HG02943 (cell line): Measurements from ENCODE around the gene SORCS2.

Source experiments
- ATAC-seq: cut with Tn5 transposase; IDR thresholded peaks from one replicate; pipeline ENCODE4 v1.9.1; 2021; ENCODE audit warnings: mild to moderate bottlenecking, low read depth, moderate library complexity; ENCODE audit not compliant: unreplicated experiment

SORCS2 gene

DNA sequence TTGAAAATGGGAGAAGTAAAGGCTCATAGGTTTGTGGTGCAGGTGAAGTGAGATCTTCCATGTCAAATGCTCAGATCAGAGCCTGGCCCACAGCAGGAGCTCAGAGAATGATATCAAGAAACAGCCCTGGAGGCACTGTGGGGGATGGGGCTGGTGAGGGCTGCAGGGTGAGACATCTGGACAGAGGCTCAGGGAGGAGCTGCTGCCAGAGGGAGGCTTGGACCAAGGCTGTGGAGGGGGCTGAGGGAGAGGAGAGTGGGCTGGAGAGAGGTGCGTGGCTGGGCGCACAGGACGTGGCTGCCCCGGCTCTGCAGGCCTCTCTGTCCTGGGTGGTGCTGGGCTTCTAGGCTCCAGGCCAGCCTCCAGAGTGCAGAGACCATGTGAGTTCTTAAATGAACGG, 5.6 kb downstream of the SORCS2 start:
- ATAC-seq: no peak

DNA sequence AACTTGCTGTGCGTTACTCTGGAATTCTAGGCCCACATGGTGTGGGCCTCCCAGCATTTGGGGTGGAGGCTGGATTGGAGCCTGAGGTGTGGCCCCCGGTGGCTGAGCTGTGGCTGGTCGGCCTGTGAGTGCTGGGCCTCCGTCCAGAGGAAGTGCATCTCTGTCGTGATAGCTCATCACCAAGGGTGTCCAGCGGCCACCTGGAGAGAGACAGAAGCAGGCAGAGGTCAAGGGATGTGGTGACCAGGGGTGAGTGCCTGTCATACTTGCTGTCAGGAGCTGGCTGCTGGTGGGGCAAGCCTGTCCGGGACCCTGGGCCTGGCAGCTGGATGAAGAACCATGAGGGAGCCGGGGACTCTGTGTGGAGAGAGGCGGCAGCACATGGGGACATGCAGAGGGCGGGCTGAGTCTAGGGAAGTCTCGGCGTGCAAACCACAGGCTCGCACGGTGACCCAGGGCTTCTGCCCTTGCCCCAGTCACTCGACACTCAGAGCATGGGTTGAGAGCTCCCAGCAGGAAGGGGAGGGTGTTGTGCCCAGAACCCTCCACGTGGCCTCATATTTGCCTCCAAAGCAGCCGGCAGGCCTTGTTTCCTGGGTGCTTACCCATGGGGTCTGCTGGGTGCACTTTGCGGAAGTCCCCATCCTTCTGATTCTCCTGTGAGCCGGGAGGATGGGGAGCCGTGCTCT, 6.2 kb downstream of the SORCS2 start:
- ATAC-seq: no peak

GRCh38 chr4:7199129-7199725, 6.9 kb downstream of the SORCS2 start:
- ATAC-seq: no peak

DNA sequence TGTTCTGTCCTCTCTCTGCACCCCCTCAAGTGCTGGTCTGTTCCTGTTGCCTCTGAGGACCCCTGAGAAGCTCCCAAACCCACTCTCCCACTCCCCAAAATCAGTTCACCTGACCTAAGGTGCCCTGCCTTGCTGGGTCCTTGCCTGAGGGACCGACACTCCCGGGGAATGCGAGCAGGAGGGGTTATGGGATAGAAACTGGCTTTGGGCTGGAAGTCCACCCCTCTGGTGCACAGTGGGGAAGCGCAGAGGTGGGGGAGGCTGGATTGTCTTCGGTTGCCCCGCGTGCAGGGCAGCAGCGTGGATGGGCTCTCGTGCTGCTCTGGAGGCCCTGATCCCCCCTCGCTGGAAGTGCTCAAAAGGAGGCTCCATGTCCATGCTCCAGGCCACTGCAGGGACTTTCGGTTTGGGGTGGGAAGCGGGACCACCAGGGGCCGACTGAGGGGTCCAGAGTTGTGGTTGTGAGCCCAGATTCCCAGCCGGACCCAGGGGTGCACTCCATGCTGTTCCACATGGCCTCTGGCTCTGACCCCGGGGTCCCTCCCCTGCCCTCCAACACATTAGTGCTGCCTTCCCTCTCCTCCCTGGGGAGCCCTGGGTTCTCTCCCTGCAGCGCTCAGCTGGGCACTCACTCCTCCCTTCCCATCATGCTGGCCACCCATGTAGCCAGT, 7.6 kb downstream of the SORCS2 start:
- no peak for ATAC-seq

DNA sequence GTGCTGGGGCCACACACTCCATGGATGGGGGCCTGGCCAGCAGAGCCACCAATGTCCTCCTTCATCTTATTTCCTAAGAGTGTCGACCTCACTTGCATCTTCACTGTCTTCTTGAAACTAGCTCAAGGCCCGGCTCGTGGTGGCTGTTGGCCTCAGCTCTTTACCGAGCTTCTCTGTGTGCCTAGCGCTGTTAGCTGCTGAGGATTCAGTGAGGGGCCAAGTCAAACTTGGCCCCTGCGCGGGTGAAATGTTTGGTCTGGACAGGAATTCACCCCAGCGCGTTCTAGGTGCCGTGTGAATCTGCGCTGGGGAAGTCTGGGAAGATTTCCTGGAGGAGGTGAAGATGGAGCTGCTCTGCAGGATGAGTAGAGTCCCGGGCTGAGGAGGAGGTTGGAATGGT, 8.5 kb downstream of the SORCS2 start:
- no peak for ATAC-seq

- no peak for ATAC-seq
Observed at GRCh38 chr4:7201420-7202305, 9.3 kb downstream of the SORCS2 start.

DNA sequence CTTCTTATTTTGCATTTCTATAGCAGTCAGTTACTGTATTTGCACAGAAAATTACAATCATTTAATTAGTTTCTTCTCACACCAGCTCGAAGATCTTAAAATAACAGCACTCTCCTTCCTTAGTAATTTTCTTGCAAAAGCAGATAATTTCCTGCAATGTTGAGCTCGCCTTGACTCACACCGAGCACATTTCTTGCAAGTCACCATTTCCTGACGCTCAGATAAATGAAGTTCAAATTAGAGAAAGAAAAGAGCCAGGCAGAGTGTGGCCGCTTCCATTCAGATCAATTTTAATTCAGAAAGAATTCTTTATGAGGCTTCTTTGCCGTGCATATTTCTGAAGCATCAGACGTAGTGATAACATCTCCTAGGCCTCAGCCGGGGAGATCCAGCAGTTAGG, 10.1 kb downstream of the SORCS2 start:
- ATAC-seq: no peak

DNA sequence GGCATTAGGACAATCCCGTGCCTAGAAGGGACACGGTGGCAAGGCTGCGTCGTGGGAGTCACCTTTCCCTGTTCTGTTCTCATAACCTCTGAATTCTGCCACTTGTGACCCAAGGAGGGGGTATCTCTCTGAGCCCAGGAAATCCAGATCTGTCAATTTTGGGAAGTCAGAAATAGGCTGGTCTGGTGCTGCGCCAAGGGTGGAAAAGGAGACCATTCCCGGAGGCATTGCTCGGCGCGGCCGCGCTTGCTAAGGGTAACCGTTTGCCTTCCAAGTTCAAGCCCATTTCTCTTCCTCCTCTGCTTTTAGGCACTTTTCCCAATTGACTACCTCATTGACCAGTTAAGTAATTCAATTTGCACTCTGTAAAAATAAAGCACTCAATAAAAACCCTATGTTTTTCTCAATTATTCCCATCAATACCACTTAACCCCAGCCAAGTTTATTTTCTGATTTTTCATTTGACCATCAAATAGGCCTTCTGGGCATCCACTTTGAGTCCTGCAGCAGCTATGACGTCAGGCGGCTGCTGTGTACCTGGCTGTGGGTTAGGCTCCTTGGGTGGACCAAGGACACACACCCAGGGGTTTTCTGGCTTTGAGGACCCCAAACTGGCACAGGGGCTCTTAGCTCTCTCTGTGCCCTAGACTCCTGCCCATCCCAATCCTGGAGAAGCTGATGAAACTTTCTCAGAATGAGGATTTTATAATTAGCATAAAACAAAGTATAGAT, 12.5 kb downstream of the SORCS2 start:
- no peak for ATAC-seq

GRCh38 chr4:7206385-7206784, 14.0 kb downstream of the SORCS2 start:
- ATAC-seq: no peak

- ATAC-seq: no peak
Observed at GRCh38 chr4:7206911-7207567, 14.7 kb downstream of the SORCS2 start.

DNA sequence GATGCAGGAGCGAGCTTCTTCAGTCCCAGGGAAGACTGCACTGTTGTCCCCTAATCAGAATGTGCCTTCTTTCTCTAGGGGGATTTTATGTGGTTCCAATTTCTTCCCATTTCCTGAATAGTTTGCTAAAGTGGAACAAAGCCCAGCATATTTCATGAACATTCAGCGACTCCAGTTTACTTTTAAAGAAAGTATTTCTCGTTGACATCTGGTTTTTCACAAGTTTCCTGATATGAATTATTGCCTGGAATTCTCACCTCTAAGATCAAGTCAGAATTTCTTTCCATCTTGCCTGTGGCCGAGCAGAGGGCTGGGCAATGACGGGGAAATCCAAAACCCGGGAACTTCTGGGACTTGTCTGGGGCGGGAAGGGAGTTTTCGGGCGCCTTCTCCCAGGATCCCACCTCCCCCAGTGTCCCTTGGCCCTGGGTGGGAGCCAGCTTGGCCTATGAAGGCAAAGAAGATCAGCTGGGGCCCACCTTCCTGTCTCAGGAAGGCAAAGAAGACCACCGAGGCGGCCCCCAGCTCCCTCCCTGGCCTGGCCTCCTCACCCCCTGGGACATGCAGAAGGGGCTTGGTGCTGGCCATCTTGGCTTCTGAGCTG, 15.4 kb downstream of the SORCS2 start:
- no peak for ATAC-seq

DNA sequence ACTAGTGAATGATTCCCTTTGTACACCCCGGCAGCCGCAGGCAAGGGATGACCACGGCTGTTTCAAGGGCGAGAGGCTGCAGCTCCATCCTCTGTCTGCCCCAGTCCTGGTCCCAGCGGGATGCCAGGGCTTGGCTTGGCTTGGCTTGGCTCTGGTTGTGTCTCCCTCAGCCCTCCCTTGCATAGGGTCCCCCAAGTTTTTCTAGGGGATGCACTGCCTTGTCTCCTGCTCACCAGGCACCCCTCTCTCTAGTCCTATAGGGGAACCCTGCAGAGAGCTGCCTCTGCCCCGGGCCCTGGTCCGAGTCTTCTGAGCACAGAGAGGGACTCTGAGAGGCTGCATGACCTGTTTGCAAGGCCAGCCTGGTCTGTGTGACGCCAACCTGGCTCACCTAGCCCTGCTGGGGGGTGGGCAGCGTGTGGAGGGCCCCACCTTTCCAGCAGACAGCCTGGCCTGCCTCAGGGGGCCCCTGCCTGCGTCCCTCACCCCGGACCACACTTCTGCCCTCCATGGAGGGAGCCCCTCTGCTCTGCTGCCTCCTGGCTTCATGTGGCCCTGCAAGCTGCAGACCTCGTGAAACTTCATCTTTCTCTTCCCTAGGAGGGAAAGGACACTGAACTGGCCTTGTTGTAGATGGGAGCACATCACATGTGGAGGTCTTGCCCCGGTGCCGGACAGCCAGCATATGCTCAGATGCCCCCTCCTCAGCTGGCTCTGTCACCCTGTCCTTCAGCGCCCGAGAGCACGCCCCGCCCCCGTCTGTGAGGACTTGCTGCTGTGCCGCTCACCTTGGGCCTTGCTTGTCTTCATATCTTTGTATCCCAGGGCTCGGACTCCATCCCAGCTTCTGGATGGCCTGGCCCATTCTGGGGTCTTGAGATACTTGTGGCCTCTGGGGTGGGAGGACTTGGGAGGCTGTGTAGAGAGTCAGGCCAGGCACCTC, 16.4 kb downstream of the SORCS2 start:
- ATAC-seq: no peak

DNA sequence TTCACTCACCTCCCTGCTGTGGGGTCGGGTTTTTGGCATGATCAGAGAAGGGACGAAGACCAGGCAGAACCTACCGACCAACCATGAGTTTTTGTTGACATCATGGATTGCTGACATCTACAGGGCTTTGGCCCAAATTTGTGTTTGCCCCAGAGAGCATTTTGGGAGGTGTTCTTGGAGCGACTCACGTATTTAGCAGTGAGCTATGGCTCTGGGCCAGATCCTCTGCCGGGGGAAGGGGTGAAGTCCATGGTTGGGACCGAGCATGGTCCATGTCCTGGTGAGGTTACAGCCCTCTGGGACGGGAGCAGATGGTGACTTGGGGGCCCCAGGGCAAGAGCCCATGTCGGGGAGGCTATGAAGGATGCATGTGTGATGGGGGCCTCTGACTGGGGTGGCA, 17.4 kb downstream of the SORCS2 start:
- no peak for ATAC-seq

DNA sequence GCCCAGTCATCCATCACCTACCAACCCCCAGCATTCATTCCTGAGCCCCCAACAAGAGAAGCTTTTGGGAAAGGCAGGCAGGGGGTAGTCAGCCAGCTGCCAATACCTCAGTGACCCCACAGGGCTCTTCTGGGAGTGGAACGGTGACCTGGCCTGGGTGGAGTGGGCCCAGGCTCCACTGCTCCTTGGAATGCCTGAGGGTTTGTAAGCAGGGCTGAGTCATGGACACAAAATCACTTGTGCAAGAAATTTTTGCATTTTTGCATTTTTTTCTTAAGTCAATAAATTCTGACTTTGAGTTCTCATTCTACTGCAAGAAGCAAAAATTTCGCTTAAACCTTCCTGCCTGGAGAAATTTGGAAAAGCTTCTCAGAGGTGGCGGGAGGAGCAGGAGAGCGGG, 18.5 kb downstream of the SORCS2 start:
- ATAC-seq: no peak

DNA sequence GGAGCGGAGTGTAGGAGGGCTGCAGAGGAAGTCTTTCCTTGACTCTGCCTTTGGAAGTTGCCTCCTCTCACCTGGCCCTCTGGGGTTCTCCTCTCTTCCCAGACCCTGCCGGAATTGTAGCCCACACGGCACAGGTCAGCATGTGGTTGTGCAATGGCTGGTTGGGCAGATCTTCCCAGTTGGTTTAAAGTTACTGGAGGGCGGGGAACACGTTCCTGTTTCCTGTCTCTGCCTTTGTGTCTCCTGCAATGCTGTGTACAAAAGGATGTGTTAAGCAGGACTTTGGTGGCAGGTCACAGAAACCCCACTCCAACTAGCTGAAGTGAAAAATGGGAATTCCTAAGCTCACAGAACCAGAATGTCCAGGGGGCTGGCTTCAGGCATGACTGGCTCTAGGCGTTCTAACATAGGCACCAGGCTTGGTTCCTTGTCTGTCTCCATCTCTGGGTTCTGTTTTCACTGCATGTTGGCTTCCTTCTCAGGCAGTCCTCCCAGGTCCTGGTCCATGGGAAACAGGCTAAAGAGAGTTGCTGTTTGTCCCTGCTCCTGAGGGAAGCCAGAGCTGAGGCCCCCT, 19.9 kb downstream of the SORCS2 start:
- ATAC-seq: no peak

GRCh38 chr4:7212921-7213320, 20.6 kb downstream of the SORCS2 start:
- ATAC-seq: no peak

DNA sequence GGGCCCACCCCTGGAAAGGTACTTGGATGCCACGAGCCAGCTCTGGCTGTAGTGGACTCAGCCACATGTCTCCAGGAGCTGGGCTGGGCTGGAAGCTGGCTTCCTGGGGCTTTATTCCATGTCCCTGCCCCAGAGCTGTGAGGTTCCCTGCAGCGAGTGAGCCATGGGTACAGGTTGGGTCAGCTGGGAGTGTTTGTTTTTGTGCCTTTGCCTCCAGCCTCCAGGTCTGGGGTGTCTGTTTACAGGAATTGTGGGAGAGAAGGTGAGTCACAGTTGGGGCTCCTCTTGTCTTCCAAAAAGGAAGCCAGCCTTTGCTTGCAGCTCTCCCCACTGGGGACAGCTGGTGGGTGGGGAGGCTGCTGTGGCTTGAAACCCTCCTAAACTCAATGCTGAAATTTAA, 21.5 kb downstream of the SORCS2 start:
- ATAC-seq: no peak

GRCh38 chr4:7214359-7214758, 22.0 kb downstream of the SORCS2 start:
- no peak for ATAC-seq
